GM19238 (cell line): ENCODE measurements around the gene SGCE.

Source experiments
- DNase-seq: peaks from one replicate; pipeline ENCODE4 v3.0.0; 2011; ENCODE audit warnings: low spot score; ENCODE audit not compliant: insufficient read length

SGCE gene

DNA sequence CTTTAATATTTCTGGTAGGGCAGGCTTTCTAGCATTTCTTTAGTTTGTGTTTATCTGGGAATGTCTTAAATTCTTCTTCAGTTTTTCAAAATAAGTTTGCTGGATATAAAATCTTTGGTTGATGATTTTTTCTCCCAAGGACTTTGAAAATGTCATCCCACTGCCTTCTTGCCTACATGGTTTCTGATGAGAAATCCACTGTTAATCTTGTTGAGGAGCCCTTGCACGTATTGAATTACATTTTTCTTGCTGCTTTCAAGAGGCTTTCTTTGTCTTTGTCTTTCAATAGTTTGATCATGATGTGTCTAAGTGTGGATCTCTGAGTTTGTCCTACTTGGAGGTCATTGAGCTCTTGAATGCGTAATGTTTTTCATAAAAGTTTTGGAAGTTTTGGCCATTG is 80.3 kb downstream of the SGCE start:
- DNase-seq = no peak

DNA sequence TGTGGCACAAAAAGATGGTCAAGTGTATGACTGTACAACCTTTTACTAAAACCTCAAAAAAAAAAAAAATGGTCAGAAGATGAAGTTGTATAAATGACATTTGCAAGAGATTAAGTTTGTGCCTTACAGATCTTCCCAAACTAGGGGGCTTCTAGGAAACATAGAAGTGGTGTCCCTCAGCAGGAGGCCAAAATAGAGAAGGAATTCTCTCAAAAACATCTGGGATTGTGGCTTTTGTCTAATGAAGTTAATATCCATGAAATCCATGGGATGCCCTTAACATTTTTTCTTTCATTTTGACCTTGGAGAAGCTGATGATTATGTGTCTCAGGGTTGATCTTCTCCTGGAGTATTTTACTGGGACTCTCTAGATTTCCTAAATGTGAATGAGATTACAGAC is 84.1 kb downstream of the SGCE start:
- no peak for DNase-seq

DNA sequence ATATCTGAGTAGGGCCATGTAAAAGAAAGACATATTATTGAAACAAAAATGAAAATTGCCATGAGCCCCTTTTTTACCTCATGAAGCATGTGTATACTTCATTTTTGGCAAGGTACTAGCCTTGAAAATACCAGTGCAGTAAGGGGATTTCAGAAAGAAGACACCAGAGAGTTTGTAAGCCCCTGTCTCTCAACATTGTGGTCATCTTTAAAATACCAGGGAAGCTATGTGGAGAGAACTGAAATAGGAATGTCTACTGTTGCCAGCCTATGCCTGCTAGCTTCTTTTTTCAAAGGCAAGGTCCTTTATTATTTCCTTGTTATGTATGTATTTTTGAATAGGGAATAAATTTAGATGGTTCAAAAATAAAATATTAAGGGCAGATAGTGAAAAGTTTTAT is 88.5 kb downstream of the SGCE start:
- no peak for DNase-seq

DNA sequence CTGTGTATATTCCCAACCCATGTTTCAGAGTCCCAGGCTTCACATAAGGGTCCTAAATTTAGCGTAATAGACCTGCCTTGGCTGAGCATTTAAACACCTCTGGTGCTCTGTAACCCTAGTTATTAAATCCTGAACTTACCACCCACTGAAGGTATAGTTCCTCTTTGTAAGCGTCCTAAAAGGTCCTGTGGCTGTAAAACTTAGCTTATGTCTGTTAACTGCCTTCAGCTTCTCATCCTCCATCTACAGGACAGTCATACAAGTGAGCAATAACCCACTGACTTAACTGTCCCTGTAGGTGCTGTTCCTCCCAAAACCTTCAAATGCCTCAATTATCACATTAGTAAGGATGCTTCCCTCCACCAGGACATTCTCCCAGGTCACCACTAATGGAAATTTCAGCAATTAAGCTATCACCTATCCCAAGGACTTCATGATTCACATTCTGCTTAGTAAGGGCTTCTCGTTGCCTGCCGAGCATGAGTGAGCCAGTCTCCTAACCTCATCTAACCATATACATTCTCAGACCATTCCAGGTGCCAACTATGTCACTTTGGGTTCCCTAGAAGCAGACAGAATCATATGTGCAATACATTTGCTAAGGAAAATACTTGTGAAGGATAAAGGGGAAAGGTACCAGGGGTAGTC is 90.6 kb downstream of the SGCE start:
- DNase-seq = no peak

DNA sequence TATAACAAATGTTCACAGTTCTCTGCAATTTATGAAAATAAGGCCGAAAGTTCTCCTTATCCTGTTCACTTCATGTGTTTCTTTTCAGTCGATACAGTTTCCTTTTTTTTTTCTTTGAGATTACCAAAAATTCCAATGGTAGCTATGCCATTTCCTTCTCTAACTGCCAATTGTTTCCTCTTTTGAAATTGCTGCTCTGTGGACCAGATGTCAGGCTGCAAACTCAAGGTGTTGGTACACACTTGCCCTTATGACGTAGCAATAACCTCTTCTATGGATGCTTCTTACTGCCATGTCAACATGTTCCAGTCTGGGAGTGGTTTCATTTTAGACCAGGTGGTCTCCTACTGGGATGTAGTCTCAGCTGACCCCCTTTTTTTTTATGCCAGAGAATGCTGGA is 93.4 kb downstream of the SGCE start:
- no peak for DNase-seq

DNA sequence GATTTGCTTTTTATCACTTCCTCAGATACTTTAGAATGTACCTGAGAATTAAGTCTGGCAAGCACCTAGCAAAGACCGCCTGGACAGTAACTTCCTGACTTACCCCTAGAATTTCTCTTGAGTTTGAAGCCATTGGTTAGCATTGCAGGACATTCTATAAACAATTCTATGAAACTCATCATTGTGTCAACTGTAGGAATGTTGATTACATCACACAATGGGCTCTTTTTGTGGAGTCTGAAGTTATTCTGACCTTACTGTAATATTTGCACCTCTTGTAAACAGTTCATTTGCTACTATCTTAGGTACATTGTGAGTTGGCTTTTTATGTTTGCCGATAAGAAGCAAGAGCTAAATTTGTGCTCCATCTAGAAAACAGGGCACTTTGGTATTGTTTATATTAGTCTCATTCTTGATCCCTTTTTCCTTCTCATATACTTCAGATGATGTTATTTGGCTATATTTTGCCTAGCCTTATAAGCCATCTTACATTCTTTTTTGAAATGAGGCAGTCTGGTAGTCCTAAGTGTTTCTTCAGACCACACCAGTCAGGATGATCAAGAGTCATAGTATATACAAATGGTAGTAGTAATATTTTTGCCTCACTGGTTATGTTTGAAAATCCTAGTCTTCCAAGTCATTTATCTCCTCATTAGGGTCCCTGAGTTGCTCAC is 94.0 kb downstream of the SGCE start:
- DNase-seq = no peak

DNA sequence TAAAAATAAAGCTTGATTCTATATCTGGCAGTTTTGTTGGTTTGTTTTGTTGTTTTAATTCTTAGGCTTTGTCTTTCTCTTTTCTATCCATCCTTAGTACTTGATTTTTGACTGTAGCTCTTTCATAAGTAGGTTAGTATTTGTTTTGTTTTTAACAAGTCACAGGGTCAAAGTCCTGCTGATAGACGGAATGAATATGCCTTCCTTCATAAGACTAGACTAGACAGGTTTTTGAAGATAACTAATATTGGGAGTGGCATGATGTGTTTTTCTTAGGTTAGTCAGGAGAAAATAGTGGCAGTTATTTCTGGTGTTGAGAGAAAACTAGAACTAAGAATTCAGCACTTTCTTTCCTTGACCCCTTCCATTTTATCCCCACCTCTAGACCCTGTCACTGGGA is 96.0 kb downstream of the SGCE start:
- no peak for DNase-seq

DNA sequence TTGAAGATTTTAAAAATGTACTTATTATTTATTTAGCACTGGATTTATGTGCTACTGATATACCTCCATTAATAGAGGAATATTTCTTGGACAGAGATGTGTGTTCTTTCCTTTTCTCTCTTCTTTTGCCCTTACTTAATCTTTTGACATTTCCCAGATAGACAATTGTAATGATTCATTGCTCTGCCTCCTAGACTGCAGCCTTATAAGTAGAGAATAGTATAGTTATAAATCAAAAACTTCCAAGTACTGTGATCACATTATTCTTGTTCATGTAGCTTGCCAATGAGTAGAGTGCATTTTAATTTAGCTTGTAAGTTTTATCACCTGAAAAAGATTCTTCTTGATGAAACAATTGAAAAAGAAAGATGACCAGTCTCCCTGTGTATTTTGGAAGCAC is 98.7 kb downstream of the SGCE start:
- no peak for DNase-seq

DNA sequence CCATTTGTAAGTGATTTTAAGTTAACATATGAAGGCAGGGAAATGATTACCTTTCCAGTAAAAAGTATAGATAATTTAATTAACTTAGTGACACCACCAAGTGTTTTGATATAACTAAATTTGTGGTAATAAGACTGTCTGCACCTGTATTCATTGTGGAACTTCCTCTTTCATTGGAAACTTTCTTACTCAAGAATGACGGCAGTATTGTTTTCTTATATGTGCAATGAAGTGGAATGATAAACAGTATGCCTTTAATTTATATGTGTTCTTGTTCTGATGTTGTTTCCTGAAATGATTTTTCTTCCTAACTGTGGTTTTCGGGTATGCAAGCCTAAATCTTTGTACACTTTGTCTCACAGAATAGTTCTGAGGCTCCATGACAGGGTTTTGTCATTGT is 99.9 kb downstream of the SGCE start:
- DNase-seq = no peak

DNA sequence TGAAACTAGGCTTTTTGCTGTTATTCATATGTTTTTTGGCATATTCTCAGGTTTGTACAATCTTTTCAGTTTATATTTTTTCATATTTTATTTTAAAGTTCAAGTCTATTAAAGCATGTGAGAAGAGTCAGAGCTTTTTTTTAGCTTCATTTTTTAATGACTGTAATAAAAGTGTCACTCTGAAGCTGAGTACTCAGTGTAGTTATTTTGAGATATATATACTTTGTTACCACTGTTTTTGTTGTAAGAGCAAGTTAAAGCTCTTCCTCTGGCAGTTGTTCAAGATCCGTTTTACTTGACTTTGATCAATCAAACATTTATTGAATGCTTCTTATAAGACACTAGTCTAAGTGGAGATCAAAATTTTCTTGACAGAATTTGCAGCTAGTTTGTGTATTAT is 108.8 kb downstream of the SGCE start:
- DNase-seq = no peak

DNA sequence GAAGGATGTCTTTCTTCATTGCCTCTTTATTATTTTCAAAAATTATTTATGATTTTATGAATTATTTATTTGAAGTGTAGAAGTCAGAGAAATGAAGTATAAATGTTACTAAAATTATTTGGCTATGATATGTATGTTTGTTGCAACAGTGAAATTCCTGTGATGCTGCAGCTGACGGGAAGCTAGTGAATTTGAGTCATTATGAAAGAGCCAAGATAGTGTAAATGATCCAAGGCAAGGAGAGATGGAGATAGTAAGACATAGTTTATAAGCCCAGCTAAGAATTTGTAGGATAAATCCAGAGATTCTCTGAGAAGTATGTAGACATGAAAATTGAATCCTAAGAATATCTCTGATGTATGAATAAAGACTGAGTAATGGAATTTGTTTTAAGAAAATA is 115.5 kb downstream of the SGCE start:
- no peak for DNase-seq
